Effector memory CD8-positive, alpha-beta T cell (primary cell): ENCODE results near the gene FRMPD4.

Experiments
- ATAC-seq: fragments of 150-1000 bp; cut with Tn5 transposase; replicated peaks from 2 replicates; pipeline ENCODE4 v1.10.0; 2021; ENCODE audit warnings: mild to moderate bottlenecking, moderate library complexity
- DNase-seq, 3 experiments: peaks; one replicate each; pipeline ENCODE4 v3.0.0; 2021
- H3K27ac Mint-ChIP-seq, 2 donors: one replicate each; pipeline ENCODE4 v1.8.0; 2022; ENCODE audit warnings: mild to moderate bottlenecking in 2 of 2, mixed read lengths in 2 of 2, moderate library complexity in 2 of 2
- H3K27me3 Mint-ChIP-seq, 2 donors: one replicate each; pipeline ENCODE4 v1.8.0; 2022; ENCODE audit warnings: mixed read lengths in 2 of 2
- H3K36me3 Mint-ChIP-seq: one replicate; pipeline ENCODE4 v1.8.0; 2022; ENCODE audit warnings: mild to moderate bottlenecking, moderate library complexity, mixed read lengths; ENCODE audit not compliant: insufficient read depth
- H3K4me1 Mint-ChIP-seq, 2 donors: one replicate each; pipeline ENCODE4 v1.8.0; 2022; ENCODE audit warnings: low read depth in 2 of 2, mixed read lengths in 2 of 2
- H3K4me3 Mint-ChIP-seq, 2 donors: one replicate each; pipeline ENCODE4 v1.8.0; 2022; ENCODE audit warnings: mild to moderate bottlenecking in 2 of 2, mixed read lengths in 2 of 2, moderate library complexity in 2 of 2
- H3K9me3 Mint-ChIP-seq, 2 donors: one replicate each; pipeline ENCODE4 v1.8.0; 2022; ENCODE audit warnings: mixed read lengths in 2 of 2

FRMPD4 gene

DNA sequence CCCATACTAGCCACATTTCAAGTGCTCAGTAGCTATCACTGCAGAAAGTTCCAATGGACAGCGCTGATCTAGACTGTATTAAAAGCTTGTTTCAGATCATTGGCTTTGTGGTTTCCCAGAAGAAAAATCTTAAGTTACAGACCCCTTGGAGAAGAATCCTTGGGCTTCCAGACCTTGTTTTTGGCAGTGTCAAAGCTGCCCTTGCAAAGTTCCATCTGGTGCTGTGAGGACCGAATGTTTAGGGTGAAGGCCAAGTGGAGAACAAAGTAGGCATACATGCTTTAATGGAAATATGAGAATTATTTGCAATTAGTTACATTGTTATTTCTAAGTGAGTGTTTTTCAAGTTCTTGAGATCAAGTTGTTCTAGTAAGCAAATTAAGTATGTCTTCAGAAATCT lies 144.7 kb downstream of the FRMPD4 start:
- DNase-seq (no peak), ATAC-seq (no peak)
- peaks cover 0 to 7% of the 10 kb centered on the region in 2 donors for H3K9me3 Mint-ChIP-seq
- no peak overlapping the region for H3K4me3 Mint-ChIP-seq
- no peak overlapping the region for H3K27ac Mint-ChIP-seq
- no peaks in the 10 kb centered on the region for H3K27me3 Mint-ChIP-seq
- no peaks in the 10 kb centered on the region for H3K36me3 Mint-ChIP-seq
- H3K4me1 Mint-ChIP-seq, result no peaks in the 10 kb centered on the region

GRCh38 chrX:12292996-12293765 lies 154.9 kb downstream of the FRMPD4 start:
- DNase-seq (no peak), ATAC-seq (no peak)
- Mint-ChIP-seq H3K36me3 (no peaks in the 10 kb centered on the region), H3K27ac (no peak overlapping the region), H3K4me1 (no peaks in the 10 kb centered on the region), H3K9me3 (peaks cover 0 to 2% of the 10 kb centered on the region in 2 donors), H3K27me3 (no peaks in the 10 kb centered on the region), H3K4me3 (no peak overlapping the region)

GRCh38 chrX:12297353-12297752 lies 159.1 kb downstream of the FRMPD4 start:
- ATAC-seq, result no peak
- Mint-ChIP-seq H3K4me3 (no peak overlapping the region), H3K27me3 (no peaks in the 10 kb centered on the region)

DNA sequence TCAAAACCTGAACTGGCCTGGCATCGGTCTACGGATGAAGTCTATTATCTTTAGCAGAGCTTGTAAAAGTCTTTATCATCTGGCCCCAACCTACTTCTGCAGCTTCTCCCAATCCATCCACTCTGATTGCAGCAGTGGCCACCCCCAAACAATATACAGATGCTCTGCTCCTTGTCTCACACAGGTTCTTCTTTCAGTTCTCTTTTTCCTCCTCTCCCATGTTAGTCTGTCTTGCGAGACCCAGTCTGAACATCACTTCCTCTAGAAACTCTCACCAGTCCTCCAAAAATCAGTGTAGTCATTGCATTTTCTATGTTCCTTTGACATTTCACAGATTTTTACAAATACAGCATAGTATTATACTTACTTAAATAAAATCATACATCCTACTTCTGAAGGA lies 163.0 kb downstream of the FRMPD4 start:
- DNase-seq (no peak), ATAC-seq (no peak)
- Mint-ChIP-seq H3K36me3 (no peaks in the 10 kb centered on the region), H3K27me3 (no peaks in the 10 kb centered on the region), H3K4me1 (no peaks in the 10 kb centered on the region), H3K4me3 (no peak overlapping the region), H3K9me3 (peaks cover 2 to 7% of the 10 kb centered on the region in 2 donors), H3K27ac (peak overlapping the region in 1 of 2 donors; percentile 16)

More at GRCh38 chrX:12297353-12297752, 159.1 kb downstream of the FRMPD4 start:
- Mint-ChIP-seq H3K4me1 (no peaks in the 10 kb centered on the region), H3K9me3 (peaks cover 2 to 7% of the 10 kb centered on the region in 2 donors), H3K27ac (no peak overlapping the region), H3K36me3 (no peaks in the 10 kb centered on the region)
- DNase-seq, result no peak

DNA sequence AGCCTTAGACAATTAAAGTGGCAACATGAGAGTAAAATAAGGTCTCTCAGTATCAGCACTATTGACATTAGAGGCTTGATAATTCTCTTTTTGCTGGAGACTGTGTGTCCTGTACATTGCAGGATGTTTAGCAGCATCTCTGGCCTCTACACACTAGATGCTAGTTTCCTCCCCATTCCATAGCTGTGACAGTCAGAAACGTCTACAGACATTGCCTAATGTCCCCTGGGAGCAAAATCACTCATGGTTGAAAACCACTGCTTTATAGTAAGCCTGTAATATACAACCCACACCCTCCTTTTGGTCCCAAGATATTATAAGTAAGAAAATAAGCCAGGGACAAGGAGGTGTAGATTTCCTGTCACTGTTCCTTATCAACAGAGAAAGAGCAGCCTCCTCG lies 166.0 kb downstream of the FRMPD4 start:
- DNase-seq, result no peak
- Mint-ChIP-seq H3K9me3 (peaks cover 0 to 7% of the 10 kb centered on the region in 2 donors), H3K36me3 (no peaks in the 10 kb centered on the region), H3K4me1 (no peaks in the 10 kb centered on the region), H3K4me3 (no peak overlapping the region), H3K27me3 (no peaks in the 10 kb centered on the region), H3K27ac (no peak overlapping the region)
- ATAC-seq, result no peak

DNA sequence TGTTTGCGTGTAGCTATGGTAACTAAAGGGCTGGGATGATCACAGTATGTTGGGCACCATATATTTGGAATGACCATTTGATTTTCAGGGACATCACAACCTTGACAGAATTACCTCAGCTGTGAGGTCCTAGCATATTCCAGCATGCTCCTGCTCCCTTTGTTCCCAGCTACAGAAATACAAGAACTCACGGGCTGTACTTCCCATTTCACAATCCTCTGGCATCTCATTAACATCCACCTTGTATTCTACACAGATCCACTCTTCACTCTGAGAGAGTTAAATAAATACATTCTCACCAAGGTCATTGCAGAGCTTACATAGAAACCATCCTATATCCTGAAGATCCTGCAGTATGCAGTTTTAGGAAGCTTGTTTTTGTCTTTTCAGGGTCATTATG lies 169.7 kb downstream of the FRMPD4 start:
- no peak overlapping the region for H3K4me3 Mint-ChIP-seq
- H3K27me3 Mint-ChIP-seq, result no peaks in the 10 kb centered on the region
- no peak overlapping the region for H3K27ac Mint-ChIP-seq
- H3K36me3 Mint-ChIP-seq, result no peaks in the 10 kb centered on the region
- H3K4me1 Mint-ChIP-seq, result no peaks in the 10 kb centered on the region
- H3K9me3 Mint-ChIP-seq, result no peaks in the 10 kb centered on the region
- ATAC-seq (no peak), DNase-seq (no peak)

DNA sequence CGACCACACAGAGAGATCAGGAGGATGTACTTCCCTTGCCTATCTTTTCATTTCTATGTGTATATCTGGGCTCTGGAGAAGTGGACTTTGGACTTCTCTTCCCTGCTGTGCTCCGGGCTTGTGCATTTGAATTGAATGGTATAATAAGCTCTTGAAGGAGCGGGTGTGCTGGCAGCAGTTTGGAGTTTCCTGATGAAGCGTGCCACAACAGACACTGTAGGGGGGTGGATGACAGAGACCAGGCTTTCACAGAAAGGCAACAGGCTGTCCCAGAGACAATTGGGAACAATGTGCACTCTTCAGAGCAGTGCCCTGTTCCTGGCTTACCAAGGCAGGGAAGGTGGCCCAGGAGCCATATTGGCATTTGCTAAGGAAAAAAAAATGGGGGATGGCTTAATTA lies 170.1 kb downstream of the FRMPD4 start:
- no peaks in the 10 kb centered on the region for H3K27me3 Mint-ChIP-seq
- no peaks in the 10 kb centered on the region for H3K36me3 Mint-ChIP-seq
- DNase-seq (no peak), ATAC-seq (no peak)
- no peak overlapping the region for H3K4me3 Mint-ChIP-seq
- no peak overlapping the region for H3K27ac Mint-ChIP-seq
- no peaks in the 10 kb centered on the region for H3K9me3 Mint-ChIP-seq
- H3K4me1 Mint-ChIP-seq, result no peaks in the 10 kb centered on the region

GRCh38 chrX:12309040-12309743 lies 170.9 kb downstream of the FRMPD4 start:
- H3K27ac Mint-ChIP-seq, result no peak overlapping the region
- ATAC-seq, result no peak
- no peak overlapping the region for H3K4me3 Mint-ChIP-seq

DNA sequence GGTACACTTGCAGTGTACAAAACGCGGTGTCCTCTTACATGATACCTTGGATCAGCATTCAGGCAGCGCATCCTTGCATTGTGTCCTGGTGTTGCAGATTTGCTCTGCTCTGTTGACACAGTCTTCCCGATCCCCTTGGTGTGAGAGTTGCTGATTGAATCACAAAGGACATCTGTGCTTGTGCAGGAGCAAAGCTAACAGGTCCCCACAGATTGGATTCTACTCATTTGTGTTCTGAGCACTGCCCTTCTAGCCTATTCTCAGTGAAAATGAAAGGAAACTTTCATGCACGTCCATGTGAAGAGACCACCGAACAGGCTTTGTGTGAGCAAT lies 171.4 kb downstream of the FRMPD4 start:
- Mint-ChIP-seq H3K36me3 (no peaks in the 10 kb centered on the region), H3K27me3 (no peaks in the 10 kb centered on the region)
- no peak for DNase-seq

More at GRCh38 chrX:12309040-12309743, 170.9 kb downstream of the FRMPD4 start:
- no peaks in the 10 kb centered on the region for H3K9me3 Mint-ChIP-seq
- no peaks in the 10 kb centered on the region for H3K4me1 Mint-ChIP-seq
- H3K27me3 Mint-ChIP-seq, result no peaks in the 10 kb centered on the region
- DNase-seq, result no peak
- H3K36me3 Mint-ChIP-seq, result no peaks in the 10 kb centered on the region

DNA sequence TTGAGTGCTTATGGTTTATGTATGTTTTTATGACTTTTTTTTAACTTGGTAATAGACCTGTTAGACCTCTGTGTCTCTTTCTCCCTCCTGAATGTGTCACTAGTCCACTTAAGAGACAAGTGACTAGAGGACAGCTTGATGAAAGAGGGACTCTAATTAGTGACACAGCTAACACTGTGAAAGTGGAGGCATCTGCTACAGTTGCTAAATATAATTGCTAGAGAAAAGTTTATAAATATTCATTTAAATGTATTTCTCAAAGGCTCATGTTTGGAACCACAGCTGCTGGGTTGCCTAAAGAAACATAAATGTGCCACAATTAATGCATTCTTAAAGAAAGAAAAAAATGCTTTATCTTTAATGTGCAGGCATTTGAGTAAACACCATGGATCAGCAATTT lies 176.4 kb downstream of the FRMPD4 start:
- H3K4me1 Mint-ChIP-seq, result no peaks in the 10 kb centered on the region
- H3K27me3 Mint-ChIP-seq, result no peaks in the 10 kb centered on the region
- no peaks in the 10 kb centered on the region for H3K36me3 Mint-ChIP-seq
- DNase-seq (no peak), ATAC-seq (no peak)
- no peak overlapping the region for H3K27ac Mint-ChIP-seq
- no peaks in the 10 kb centered on the region for H3K9me3 Mint-ChIP-seq
- no peak overlapping the region for H3K4me3 Mint-ChIP-seq

More for the DNA sequence above, 171.4 kb downstream of the FRMPD4 start:
- H3K9me3 Mint-ChIP-seq, result no peaks in the 10 kb centered on the region
- no peaks in the 10 kb centered on the region for H3K4me1 Mint-ChIP-seq
- no peak for ATAC-seq
- H3K27ac Mint-ChIP-seq, result no peak overlapping the region
- no peak overlapping the region for H3K4me3 Mint-ChIP-seq

GRCh38 chrX:12315526-12315925 lies 177.3 kb downstream of the FRMPD4 start:
- Mint-ChIP-seq H3K4me3 (no peak overlapping the region), H3K27me3 (no peaks in the 10 kb centered on the region), H3K9me3 (no peaks in the 10 kb centered on the region), H3K36me3 (no peaks in the 10 kb centered on the region), H3K27ac (no peak overlapping the region), H3K4me1 (no peaks in the 10 kb centered on the region)
- ATAC-seq (no peak), DNase-seq (no peak)

DNA sequence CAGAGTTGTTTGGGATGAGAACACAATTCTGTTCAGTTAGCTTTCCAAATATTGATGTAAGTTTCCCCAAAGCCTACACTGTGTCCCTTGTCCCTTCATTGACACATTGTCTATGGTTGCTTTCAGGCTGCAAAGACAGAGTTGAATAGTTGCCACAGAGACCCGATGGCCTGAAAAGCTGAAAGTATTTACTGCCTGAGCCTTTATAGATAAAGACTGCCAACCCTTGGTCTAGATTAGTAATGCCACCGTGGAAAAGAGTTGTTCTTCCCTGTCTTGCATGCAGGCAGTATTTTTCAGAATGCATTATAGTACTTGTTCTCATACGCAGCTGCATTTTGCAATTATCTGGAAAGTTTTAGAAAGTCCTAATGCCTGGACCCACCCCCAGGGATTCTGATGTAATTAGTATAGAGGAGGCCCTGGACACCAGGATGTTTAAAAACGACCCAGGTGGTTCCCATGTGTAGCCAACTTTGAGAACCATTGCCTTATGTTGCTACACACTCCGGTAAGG lies 180.8 kb downstream of the FRMPD4 start:
- H3K27ac Mint-ChIP-seq, result no peak overlapping the region
- no peak overlapping the region for H3K4me3 Mint-ChIP-seq
- DNase-seq, result no peak

DNA sequence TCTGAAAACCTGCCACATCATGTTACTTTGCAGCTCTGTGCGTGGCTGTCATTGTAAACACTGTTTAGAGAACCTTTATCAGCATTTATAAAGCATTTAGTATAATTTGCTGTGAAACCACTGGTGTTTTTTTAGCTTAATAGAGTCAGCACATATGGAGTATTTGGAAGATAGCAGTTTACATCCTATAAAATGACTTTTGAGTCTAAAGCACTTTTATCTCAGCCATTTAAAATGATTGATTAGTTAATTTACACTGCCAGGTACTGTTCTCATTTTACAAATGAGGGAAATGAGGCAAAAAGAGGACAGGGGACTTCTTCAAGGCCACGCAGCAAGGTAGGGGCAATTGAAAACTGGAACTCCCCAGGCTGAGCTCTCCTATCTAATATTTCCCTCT lies 181.7 kb downstream of the FRMPD4 start:
- DNase-seq, result no peak
- no peak overlapping the region for H3K4me3 Mint-ChIP-seq

More for the DNA sequence above, 180.8 kb downstream of the FRMPD4 start:
- H3K36me3 Mint-ChIP-seq, result no peaks in the 10 kb centered on the region
- peaks cover 0 to 3% of the 10 kb centered on the region in 2 donors for H3K9me3 Mint-ChIP-seq
- H3K4me1 Mint-ChIP-seq, result no peaks in the 10 kb centered on the region
- H3K27me3 Mint-ChIP-seq, result no peaks in the 10 kb centered on the region
- ATAC-seq, result no peak

GRCh38 chrX:12322031-12322430 lies 183.8 kb downstream of the FRMPD4 start:
- DNase-seq (no peak), ATAC-seq (no peak)
- Mint-ChIP-seq H3K27me3 (no peaks in the 10 kb centered on the region), H3K4me3 (no peak overlapping the region), H3K9me3 (peaks cover 0 to 3% of the 10 kb centered on the region in 2 donors), H3K4me1 (no peaks in the 10 kb centered on the region), H3K27ac (no peak overlapping the region), H3K36me3 (no peaks in the 10 kb centered on the region)

More for the DNA sequence above, 181.7 kb downstream of the FRMPD4 start:
- Mint-ChIP-seq H3K9me3 (peaks cover 0 to 3% of the 10 kb centered on the region in 2 donors), H3K27me3 (no peaks in the 10 kb centered on the region), H3K27ac (no peak overlapping the region), H3K36me3 (no peaks in the 10 kb centered on the region), H3K4me1 (no peaks in the 10 kb centered on the region)
- ATAC-seq, result no peak
